HuH-7.5 (cell line): ENCODE measurements around the gene FADS1.
A peak's percentile ranks its signal among the peaks of the same experiment; 100 is the strongest.

Source experiments
- DNase-seq: peaks from one replicate; pipeline ENCODE4 v3.0.0; 2011; ENCODE audit warnings: low spot score

The FADS1 gene

DNA sequence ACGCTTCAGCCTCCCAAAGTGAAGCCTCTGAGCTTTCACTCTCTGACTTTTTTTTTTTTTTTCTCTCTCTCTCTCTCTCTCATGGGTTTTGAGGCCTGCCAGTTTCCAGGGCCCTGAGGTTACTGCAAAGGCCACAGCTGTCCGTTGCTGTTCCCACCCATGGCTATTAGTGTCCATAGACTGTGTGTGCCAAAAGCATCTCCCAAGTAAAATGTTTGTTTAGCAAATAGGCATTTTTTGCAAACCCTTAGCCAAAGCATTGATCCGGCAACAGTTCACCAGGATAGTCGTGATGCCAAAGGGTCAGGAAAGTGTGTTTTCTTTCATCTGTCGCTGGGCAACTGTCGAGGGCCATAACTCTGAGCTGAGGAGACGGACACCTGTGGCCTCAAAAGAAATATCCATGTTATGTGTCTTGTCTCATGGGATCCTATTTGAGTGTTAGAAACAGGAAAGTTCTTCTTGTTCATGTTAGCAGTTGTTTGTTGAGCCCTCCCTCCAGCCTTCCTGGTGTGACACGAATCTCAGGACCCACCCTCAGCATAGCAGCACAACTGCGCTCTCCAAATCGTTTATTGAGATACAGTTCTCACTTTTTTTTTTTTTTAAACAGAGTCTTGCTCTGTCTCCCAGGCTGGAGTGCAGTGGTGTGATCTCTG lies 29.7 kb upstream of the FADS1 start:
- no peak for DNase-seq

DNA sequence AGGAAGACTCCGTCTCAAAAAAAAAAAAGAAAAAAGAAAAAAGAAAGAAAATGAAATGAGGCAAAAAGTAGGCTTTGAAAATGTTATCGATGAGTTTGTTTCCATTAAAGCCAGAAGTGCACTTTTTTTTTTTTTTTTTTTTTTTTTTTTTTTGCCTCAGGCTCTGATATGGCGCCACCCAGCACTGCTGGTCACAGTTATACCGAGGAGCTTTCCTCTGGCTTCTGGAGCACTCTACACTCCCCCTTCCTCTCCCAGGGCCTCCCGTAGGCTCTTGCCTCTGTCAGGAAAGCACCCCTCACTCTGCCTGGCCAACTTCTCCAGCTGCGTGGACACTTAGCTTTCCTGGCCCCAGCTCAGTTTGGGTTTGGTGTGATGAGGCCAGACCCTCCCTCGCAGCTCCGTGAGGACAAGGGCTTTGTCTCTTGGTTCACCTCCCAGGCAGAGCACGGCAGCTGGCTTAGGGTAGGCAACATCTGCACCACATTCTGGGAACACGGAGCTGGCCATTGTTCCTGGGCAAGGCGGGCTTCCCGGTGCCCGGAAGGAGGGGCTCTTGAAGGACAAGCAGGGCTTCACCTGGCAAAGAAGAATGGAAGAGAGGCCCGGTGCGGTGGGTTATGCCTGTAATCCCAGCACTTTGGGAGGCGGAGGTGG lies 28.2 kb upstream of the FADS1 start:
- DNase-seq: no peak

DNA sequence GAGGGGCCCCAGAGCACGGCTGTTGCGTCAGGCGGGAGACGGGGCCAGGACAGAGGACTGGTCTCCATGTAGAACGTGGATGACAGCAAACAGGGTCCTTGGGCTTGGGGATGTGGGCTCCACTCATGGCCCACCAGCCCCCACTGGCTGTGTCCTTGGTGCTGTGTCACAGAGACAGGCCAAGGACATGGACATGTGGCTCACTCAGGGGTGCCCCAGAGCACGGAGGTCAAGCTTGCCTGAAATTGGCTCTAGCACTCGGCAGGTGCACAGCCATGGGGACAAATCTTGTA lies 25.7 kb upstream of the FADS1 start:
- DNase-seq: no peak

DNA sequence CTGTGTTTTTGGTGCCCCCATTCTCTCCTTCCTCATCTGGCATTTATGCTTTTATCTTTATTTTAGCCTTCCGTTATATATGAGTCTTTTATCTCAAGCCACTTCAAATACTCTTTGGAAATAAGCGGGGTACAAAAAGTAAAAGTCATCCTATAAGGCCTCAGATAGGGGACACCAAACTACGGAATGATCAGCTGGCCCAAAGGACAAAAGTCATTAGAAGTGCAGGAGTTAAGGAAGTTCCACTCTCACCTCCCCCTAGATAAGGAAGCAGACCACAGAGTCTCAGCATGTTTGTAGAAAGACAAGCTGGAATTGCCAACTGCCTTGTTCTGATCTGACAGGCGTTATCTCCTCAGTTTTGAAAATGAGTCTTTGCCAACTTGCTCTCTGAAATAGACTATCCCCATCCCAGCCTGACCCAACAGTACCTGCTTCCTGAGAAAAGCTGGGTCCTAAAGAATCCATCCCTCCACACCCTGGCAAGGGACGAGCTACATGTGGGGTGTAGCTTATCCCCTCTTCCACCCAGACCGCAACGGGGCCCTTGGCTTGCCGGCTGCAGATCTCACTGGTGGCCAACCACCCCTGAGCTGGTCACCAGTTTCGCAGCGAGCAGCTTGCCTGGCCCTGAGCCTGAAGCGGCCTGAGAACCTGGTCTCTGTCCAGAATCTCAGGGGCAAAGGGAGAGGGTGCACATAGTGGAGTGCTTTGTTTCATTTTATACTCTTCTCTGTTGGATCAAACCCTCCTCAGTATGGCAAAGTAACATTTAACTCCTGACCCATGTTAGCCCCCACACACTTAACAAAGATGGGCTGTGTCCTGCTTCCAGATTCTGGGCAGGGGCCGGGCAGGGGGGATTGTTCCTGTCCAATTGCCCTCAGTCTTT lies 25.1 kb upstream of the FADS1 start:
- no peak for DNase-seq

DNA sequence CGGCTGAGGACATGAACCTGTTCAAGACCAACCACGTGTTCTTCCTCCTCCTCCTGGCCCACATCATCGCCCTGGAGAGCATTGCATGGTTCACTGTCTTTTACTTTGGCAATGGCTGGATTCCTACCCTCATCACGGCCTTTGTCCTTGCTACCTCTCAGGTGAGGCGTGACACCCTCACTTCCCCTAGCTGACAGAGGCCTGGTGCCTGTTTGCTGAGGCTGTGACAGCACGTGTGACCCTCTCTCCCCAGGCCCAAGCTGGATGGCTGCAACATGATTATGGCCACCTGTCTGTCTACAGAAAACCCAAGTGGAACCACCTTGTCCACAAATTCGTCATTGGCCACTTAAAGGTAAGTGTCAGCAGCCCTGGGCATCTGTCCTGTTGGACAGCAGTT lies 23.6 kb upstream of the FADS1 start:
- DNase-seq: no peak

DNA sequence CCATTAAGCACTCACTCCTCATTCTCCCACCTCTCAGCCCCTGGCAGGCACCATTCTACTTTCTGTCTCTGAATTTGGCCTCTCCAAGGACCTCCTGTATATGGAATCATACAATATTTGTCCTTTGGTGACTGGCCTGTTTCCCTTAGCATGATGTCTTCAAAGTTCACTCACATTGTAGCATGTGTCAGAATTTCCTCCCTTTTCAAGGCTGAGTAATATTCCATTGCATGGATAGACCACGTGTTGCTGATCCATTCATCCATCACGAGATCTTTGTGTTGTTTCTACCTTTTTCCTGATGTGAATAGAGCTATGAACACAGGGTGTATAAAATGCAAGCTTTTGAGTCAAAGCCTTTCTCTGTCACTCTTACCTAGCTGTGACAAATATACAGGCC lies 22.9 kb upstream of the FADS1 start:
- no peak for DNase-seq

DNA sequence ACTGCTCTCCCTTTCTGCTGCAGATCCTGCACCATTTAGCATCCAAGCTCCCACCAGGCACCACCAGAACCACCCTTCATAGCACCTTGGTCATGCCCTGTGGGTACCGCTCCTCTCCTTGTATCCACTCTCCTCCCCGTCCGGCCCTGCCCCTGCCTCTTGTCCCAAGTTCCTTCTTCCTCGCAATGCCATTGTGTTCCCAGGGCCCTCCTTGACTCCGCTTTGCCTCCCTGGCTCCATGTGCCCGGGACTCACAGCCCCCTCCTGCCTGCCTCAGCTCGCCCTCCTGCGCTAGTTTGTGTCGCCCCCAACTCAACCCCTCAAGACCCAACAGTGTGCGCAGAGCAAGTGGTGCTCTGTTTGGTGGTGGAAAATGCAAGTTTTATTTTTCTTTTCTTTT lies 22.1 kb upstream of the FADS1 start:
- DNase-seq: no peak

DNA sequence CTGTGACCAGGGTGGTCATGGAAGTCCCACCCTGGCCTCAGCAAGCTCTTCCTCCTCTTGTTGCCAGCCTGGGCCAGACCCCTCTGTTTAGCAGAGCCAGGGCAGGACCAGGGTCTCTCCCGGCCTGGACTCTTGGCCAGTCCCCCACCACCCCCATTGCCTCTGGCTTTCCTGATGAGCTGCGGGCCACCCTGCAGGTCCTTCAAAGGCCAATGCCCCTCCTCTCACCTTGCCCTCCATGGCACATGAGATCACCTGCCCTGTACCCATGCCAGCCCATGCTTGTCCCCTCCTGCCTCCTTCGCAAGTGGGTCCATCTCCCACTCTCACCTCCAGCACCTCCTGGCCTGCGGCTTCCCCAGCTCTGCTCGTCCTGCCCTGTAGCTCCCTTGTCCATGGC lies 21.7 kb upstream of the FADS1 start:
- DNase-seq: no peak

DNA sequence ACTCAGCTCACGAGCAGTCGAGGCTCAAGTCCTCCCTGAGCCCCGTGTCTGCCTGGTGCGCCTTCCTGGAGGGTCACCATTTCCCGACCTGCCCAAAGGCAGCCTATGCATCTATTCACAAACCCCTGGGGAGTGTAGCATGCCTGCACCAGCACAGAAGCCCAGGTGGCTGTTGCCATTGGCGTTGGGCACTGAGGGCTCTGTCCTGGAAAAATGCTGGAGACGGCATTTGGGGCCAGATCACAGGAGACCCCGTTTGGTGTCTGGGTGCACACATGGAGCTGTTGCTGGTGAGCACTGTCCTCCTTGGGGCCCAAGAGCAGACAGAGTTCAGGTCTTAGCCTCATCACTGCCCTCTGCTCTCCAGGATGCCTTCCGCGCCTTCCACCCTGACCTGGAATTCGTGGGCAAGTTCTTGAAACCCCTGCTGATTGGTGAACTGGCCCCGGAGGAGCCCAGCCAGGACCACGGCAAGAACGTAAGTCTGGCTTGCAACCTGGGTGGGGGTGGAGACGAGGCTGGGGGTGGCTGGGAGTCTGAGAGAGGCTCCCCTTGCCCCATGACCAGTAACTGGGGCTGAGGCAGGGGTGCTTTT lies 20.7 kb upstream of the FADS1 start:
- no peak for DNase-seq

DNA sequence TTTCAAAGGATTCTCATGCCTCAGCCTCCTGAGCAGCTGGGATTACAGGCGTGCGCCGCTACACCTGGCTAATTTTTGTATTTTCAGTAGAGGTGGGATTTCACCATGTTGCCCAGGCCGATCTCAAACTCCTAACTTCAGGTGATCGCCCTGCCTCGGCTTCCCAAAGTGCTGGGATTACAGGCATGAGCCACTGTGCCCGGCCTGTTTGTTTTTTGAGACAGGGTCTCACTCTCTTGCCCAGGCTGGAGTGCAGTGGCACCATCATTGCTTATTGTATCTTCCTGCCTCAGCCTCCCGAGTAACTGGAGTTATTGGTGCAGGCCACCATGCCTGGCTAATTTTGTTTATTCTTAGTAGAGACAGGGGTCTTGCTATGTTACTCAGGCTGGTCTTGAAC lies 19.4 kb upstream of the FADS1 start:
- no peak for DNase-seq

DNA sequence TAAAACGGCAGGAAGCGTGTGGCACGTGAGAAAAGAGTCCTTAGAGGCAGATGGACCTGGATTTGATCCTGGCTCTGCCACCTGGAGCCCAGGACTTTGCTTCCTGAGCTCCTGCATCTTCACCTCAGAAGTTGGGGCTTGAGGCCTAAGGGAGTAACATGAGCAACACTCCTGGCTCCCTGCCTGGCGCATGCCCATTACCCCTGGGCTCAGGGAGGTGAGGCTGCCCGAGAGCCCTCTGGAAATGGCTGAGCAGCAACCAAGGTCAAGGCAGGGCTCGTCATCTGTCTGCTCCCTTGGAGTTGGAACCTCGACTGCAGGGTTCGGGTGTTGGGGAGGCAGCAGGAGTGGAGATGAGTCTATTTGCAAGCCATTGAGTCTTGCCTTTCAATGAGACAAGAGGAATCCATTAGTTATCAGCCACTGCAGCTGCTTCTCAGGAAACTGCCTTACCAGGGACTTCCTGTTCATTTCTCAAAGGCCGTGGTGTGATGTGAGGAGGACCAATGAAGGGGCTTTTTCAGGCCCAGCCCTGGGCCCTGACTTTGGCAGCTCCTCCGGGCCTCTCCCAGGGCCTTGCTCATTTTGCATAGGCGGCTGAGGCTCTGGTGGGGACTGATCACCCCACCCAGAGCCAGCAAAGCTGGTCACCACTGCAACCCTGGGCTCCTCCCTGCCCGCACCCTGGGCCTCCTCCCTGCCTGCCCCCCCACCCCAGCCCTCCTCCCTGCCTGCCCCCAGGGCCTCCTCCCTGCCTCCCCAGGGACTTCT lies 17.7 kb upstream of the FADS1 start:
- DNase-seq: no peak

DNA sequence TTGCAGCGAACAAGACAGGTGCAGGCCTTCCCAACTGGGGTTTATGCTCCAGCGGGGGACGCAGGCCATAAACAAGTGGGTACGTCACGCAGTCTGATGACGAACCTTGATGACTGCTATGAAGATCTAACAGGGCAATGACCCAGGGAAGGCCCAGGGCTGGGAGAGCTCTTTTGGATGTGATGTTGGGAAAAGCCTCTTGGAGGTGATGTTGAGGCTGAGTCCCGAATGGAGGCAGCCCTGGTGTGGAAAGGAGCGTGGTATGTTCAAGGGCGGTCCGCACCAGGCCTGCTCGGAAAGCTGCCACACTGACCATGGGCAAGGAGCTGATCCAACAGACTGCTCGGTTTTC lies 17.1 kb upstream of the FADS1 start:
- no peak for DNase-seq

DNA sequence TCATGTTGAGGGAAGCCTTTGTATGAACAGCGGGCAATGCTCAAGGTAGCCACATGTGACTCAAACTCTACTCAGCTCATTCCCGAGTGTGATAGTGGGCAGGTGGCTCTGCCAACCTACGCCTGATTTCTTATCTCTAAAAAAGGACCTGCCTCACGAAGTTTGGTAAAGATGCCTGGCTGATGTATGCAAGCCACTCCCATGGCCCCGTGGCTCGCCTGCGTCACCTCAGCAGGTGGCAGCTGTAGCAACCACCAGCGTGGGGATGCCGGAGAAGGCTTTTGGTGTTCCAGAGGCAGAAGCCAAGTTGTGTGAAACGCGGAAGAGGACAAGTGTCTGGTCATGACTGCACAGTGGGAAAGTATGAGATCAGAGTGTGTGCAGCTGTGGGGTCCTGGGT lies 16.7 kb upstream of the FADS1 start:
- DNase-seq: no peak

DNA sequence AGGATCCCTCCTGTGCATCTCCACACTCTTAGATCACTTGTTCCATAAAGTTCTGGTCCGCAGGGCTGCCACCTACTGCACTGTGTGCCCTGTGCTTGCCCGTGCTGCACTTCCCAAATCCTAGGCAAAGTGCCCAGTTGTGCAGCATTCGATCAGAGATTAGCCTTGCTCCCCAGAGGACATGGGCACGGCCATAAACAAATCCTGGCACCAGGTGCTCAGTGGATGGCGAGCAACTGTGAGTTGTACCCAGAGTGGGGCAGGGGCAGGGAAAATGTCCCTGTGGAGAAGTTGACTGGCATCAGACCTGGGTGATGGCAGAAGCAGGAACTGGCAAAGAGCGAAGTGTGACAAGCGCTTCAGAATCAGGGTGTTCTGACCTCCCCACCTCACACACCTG lies 16.0 kb upstream of the FADS1 start:
- DNase-seq: no peak

DNA sequence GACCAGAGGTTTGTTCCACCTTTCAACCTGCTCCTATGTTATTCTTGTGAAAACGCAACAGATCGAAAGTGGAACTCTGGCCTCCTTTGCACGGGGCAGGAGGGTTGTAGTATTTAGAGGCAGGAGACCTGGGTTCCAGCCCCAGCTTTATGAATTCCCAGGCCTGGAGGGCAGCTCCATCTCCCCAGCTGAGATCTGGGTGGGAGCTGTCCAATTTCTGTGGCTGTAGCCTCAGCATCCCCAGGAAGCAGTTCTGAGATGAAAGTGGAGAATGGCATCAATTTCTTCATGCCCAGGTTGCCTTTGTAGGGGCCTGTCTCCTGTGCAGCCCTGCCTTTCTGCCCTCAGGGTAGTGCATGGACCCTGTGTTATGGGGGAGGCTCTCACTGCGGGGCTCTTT lies 15.4 kb upstream of the FADS1 start:
- DNase-seq: no peak

DNA sequence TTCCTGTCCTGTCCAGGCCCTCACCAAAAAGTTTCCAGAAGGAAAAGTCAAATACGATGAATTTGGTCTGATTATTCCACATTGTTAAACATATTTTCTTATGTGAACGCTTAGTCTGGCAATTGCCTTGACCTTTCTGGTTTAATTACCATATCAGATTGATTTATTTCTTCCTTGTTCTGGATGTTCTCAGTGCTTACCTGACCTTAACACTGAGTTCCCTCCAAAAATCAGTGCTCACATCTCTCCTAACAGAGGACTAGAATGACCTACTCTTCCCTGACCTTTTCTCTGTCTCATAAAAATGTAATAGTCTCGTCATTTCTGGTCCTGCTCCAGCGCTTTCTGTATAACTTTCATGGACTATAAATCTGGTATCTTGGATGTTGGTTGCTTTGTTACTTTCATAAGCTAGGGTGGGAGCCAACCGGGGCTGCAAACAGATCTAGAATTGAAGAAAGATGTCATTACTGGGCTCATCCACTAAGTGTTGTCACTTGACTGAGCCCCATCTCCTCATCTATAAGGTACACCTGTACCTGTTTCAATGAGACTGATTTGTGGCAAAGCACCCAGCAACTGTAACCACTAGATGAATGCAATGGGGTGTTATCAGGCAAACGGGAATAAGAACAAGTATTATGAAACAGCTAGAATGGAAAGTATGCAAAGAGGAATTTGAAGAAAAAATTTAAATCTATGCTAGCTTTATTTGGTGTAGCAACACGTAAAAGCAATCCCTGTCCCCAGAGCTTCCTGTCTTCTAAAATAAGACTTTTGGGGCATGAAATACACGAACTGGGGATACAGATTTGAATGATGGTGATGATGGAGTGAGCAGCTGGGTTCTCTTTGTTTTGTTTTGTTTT lies 13.7 kb upstream of the FADS1 start:
- DNase-seq: no peak

DNA sequence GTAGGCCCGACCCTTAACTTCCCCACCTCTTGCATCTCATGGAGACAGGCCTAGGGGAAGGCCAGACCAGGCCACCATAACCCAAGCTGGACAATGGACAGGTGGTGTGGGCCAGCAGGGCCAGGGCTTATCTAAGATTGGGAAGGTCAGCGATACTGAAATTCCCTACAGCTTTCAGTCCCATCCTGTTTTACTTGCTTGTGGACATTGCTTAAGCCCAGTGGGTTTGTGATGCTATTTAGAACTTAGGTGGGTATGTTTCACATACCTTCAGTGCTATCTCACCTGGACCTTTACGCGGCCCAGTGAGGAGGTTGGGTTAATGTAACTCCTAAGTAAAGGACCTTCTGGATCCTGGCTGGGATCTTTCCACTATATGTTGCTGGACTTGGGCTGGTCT lies 13.0 kb upstream of the FADS1 start:
- no peak for DNase-seq

DNA sequence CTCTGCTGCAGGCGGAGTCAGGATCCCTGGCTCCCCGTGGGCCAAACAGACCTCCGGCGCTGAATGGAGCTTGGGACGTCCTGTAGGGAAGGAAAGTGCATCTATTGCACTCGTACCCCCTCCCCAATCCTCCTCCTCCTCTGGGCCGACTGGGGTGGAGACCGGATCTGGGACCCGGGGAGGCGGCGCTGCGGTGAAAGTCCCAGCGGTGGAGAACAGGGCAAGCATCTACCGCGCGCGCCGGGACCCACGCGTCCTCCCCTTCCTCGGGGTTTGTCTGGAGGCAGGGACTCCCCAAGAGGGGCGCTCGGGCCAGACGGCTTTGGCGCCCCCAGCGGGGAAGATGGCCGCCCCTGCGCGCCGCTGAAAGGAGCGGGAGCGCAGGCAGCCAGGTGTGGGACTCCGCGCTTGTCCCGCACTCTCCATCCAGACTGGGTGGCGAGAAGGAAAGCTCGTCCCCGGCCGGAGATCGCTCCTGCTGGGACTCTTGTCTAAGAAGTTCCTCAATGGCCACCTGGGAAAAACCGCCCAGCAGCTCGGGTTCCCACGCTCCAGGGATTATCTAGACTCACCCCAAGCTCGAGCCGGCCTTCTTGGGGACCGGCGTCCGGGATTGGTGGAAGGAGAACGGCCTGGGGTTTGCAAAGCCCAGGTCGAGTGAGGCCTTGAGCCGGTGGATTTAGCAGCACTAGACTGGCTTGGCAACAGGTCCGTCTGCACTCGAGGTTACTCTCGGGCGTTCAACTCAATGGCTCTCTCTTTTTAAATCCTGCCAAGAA lies 12.0 kb upstream of the FADS1 start:
- peak; percentile 71 for DNase-seq

DNA sequence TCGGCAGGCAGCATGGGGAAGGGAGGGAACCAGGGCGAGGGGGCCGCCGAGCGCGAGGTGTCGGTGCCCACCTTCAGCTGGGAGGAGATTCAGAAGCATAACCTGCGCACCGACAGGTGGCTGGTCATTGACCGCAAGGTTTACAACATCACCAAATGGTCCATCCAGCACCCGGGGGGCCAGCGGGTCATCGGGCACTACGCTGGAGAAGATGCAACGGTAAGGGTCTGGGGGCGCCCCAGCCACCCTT lies 11.5 kb upstream of the FADS1 start:
- DNase-seq: no peak

DNA sequence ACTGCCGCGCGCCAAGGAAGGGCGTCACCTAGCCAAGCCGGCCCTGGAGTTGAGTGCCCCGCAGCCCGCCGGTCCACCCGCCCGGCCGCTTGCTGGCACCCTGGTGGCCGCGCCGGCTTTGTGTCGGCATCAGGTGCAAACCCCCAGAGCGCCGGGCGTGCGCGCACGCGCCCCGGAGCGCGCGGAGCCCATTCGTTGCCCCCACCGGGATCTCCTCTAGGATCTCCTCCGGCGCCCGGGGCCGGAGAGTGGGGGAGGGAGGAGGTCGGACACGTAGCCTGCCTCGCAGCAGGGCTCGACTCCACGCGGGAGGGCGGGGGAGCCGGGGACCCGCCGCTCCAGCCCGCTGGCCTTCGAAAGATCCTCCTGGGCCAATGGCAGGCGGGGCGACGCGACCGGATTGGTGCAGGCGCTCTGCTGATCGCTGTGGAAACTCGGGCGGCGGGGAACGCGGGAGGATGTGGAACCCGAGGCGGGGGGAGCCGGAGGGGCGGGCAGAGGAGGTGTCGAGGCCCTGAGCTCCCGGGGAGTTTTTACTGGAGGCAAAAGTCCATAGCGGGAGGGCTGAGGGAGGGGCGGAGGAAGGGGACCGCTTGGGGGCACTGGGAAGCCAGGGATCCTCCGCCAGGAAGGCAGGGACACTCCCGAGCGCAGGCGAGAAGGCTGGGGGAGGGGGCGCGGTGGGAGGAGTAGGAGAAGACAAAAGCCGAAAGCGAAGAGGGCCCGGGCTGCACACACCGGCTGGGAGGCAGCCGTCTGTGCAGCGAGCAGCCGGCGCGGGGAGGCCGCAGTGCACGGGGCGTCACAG lies 11.0 kb upstream of the FADS1 start, which contains the start of gene FADS2:
Gene FADS2, plus strand, starts transcription at position 730 of the 808 bp plus-strand sequence. CDS start 91 bp downstream, outside the sequence.
- DNase-seq: peak; percentile 98
